H1 (cell line): ENCODE data around the gene AIG1.

Experiments used
- CBX5 ChIP-seq: fragments of 300-800, 300-1000 bp; sonication (generic); IDR thresholded peaks from 2 replicates; pipeline ENCODE4 v1.7.1; 2016; ENCODE audit warnings: antibody characterized with exemption, low read length, low read depth
- CEBPB ChIP-seq: IDR thresholded peaks from 2 replicates; pipeline ENCODE4 v1.6.1; 2012; ENCODE audit warnings: low read depth, low read length
- CHD2 ChIP-seq: IDR thresholded peaks from 2 replicates; pipeline ENCODE4 v1.6.1; 2012; ENCODE audit warnings: low read length, improper control_type of control experiment
- EP300 ChIP-seq, 2 experiments: IDR thresholded peaks; 1 replicate in 1 of 2; 2 replicates in 1 of 2; pipeline ENCODE4 v1.6.1; 2011 to 2012; ENCODE audit warnings: low read depth in 2 of 2, low read length in 2 of 2, mild to moderate bottlenecking in 2 of 2, borderline replicate concordance in 1 of 2, inconsistent platforms in 1 of 2, moderate library complexity in 1 of 2
- PHF8 ChIP-seq: fragments of 200-600 bp; sonication (generic); conservative IDR thresholded peaks from 2 replicates; pipeline ENCODE4 v1.7.1; 2012; ENCODE audit warnings: low read depth, mild to moderate bottlenecking, inconsistent platforms, low read length, moderate library complexity
- POLR2A ChIP-seq, 2 experiments: IDR thresholded peaks; 1 replicate in 1 of 2; 2 replicates in 1 of 2; pipeline ENCODE4 v1.6.1; 2011; ENCODE audit warnings: low read depth in 2 of 2, low read length in 2 of 2, mild to moderate bottlenecking in 2 of 2; ENCODE audit errors: control extremely low read depth in 1 of 2
- POLR2AphosphoS5 ChIP-seq: IDR thresholded peaks from 2 replicates; pipeline ENCODE4 v1.6.1; 2011; ENCODE audit warnings: low read depth, low read length
- RFX5 ChIP-seq: IDR thresholded peaks from 2 replicates; pipeline ENCODE4 v1.6.1; 2011; ENCODE audit warnings: low read depth, low read length, improper control_type of control experiment, borderline replicate concordance
- SIX5 ChIP-seq: IDR thresholded peaks from 2 replicates; pipeline ENCODE4 v1.6.1; 2011; ENCODE audit warnings: mild to moderate bottlenecking, low read depth, low read length
- SP1 ChIP-seq: IDR thresholded peaks from 2 replicates; pipeline ENCODE4 v1.6.1; 2011; ENCODE audit warnings: low read depth, low read length
- SP2 ChIP-seq: IDR thresholded peaks from 2 replicates; pipeline ENCODE4 v1.6.1; 2012; ENCODE audit warnings: mild to moderate bottlenecking, low read length, inconsistent platforms
- SRF ChIP-seq: IDR thresholded peaks from 2 replicates; pipeline ENCODE4 v1.6.1; 2011; ENCODE audit warnings: mild to moderate bottlenecking, low read depth, low read length, moderate library complexity
- TCF12 ChIP-seq: IDR thresholded peaks from 2 replicates; pipeline ENCODE4 v1.6.1; 2011; ENCODE audit warnings: low read depth, mild to moderate bottlenecking, low read length
- TF ChIP-seq, protein P1 (sequence below), 3 experiments: IDR thresholded peaks; 1 replicate in 2 of 3; 2 replicates in 1 of 3; pipeline versions ENCODE4 v1.5.1 to v1.6.1; 2011; ENCODE audit warnings: low read length in 3 of 3, mild to moderate bottlenecking in 3 of 3, inconsistent platforms in 2 of 3, low read depth in 1 of 3, moderate library complexity in 1 of 3; ENCODE audit not compliant: insufficient read depth in 1 of 3; ENCODE audit errors: control extremely low read depth in 1 of 3

- TF ChIP-seq EP300 (IDR thresholded peaks at IDR 0.05; ENCODE audit: borderline replicate concordance in 1 of 2, low read depth in 2 of 2, low read length in 2 of 2): no peak
- no peak for TF ChIP-seq TCF12
- TF ChIP-seq CHD2: no peak
- TF ChIP-seq SRF: no peak
- TF ChIP-seq SIX5: no peak
- no peak for TF ChIP-seq POLR2AphosphoS5
- TF ChIP-seq RFX5: no peak
- no peak for TF ChIP-seq POLR2A (IDR thresholded peaks at IDR 0.05; ENCODE audit: control extremely low read depth in 1 of 2, low read depth in 2 of 2, low read length in 2 of 2)
- TF ChIP-seq, protein P1, sequence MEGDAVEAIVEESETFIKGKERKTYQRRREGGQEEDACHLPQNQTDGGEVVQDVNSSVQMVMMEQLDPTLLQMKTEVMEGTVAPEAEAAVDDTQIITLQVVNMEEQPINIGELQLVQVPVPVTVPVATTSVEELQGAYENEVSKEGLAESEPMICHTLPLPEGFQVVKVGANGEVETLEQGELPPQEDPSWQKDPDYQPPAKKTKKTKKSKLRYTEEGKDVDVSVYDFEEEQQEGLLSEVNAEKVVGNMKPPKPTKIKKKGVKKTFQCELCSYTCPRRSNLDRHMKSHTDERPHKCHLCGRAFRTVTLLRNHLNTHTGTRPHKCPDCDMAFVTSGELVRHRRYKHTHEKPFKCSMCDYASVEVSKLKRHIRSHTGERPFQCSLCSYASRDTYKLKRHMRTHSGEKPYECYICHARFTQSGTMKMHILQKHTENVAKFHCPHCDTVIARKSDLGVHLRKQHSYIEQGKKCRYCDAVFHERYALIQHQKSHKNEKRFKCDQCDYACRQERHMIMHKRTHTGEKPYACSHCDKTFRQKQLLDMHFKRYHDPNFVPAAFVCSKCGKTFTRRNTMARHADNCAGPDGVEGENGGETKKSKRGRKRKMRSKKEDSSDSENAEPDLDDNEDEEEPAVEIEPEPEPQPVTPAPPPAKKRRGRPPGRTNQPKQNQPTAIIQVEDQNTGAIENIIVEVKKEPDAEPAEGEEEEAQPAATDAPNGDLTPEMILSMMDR (IDR thresholded peaks at IDR 0.05; ENCODE audit: control extremely low read depth in 1 of 3, insufficient read depth in 1 of 3, low read depth in 1 of 3, low read length in 3 of 3): no peak
- no peak for TF ChIP-seq CBX5
- no peak for TF ChIP-seq SP1
- no peak for TF ChIP-seq PHF8
- TF ChIP-seq SP2: no peak
- no peak for TF ChIP-seq CEBPB
Measured at GRCh38 chr6:143140767-143141166, 80.1 kb downstream of the AIG1 start.
